ENCODE data around the gene BSPRY.

Gene BSPRY

GRCh38 chr9:113401027-113401792 is 51.9 kb downstream of the BSPRY start, which contains the start of gene ALAD (continued):
- no peak for TF ChIP-seq ZNF623 (tag by site-specific recombination; IDR thresholded peaks at IDR 0.05)
- no peak for TF ChIP-seq ZNF548 (tag by site-specific recombination; IDR thresholded peaks at IDR 0.05)
- no peak for TF ChIP-seq YY1 (tag by site-specific recombination; IDR thresholded peaks at IDR 0.05)
- TF ChIP-seq, protein P1, sequence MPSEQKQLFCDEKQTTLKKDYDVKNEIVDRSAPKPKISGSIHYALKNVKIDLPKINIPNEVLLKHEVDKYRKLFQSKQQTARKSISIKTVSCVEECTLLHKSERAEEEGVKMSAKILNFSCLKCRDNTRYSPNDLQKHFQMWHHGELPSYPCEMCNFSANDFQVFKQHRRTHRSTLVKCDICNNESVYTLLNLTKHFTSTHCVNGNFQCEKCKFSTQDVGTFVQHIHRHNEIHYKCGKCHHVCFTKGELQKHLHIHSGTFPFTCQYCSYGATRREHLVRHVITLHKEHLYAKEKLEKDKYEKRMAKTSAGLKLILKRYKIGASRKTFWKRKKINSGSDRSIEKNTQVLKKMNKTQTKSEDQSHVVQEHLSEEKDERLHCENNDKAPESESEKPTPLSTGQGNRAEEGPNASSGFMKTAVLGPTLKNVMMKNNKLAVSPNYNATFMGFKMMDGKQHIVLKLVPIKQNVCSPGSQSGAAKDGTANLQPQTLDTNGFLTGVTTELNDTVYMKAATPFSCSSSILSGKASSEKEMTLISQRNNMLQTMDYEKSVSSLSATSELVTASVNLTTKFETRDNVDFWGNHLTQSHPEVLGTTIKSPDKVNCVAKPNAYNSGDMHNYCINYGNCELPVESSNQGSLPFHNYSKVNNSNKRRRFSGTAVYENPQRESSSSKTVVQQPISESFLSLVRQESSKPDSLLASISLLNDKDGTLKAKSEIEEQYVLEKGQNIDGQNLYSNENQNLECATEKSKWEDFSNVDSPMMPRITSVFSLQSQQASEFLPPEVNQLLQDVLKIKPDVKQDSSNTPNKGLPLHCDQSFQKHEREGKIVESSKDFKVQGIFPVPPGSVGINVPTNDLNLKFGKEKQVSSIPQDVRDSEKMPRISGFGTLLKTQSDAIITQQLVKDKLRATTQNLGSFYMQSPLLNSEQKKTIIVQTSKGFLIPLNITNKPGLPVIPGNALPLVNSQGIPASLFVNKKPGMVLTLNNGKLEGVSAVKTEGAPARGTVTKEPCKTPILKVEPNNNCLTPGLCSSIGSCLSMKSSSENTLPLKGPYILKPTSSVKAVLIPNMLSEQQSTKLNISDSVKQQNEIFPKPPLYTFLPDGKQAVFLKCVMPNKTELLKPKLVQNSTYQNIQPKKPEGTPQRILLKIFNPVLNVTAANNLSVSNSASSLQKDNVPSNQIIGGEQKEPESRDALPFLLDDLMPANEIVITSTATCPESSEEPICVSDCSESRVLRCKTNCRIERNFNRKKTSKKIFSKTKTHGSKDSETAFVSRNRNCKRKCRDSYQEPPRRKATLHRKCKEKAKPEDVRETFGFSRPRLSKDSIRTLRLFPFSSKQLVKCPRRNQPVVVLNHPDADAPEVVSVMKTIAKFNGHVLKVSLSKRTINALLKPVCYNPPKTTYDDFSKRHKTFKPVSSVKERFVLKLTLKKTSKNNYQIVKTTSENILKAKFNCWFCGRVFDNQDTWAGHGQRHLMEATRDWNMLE (tag by site-specific recombination; conservative IDR thresholded peaks at IDR 0.05; ENCODE audit: low read depth), result no peak
- TF ChIP-seq, protein P2, sequence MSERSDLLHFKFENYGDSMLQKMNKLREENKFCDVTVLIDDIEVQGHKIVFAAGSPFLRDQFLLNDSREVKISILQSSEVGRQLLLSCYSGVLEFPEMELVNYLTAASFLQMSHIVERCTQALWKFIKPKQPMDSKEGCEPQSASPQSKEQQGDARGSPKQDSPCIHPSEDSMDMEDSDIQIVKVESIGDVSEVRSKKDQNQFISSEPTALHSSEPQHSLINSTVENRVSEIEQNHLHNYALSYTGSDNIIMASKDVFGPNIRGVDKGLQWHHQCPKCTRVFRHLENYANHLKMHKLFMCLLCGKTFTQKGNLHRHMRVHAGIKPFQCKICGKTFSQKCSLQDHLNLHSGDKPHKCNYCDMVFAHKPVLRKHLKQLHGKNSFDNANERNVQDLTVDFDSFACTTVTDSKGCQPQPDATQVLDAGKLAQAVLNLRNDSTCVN (tag by site-specific recombination; optimal IDR thresholded peaks at IDR 0.05), result peak; percentile 52
- no peak for TF ChIP-seq ZSCAN4 (tag by site-specific recombination; IDR thresholded peaks at IDR 0.05)
- no peak for TF ChIP-seq ZNF274 (IDR thresholded peaks at IDR 0.05; ENCODE audit: low read length)
- no peak for TF ChIP-seq ZNF274 (tag by site-specific recombination; IDR thresholded peaks at IDR 0.05; ENCODE audit: borderline replicate concordance)
- TF ChIP-seq MYNN (tag by site-specific recombination; IDR thresholded peaks at IDR 0.05; ENCODE audit: borderline replicate concordance), result no peak
- peak; percentile 82; the same call in 1 of the 2 replicates for TF ChIP-seq EGR2 (tag by site-specific recombination; IDR thresholded peaks at IDR 0.05; ENCODE audit: low read depth)
- peak; percentile 18; the same call in 1 of the 2 replicates for TF ChIP-seq ZNF777 (tag by site-specific recombination; IDR thresholded peaks at IDR 0.05; ENCODE audit: borderline replicate concordance)
- TF ChIP-seq ZFP41 (tag by site-specific recombination; IDR thresholded peaks at IDR 0.05; ENCODE audit: borderline replicate concordance), result no peak
- TF ChIP-seq ZSCAN30 (tag by site-specific recombination; IDR thresholded peaks at IDR 0.05), result peak; percentile 18; the same call in 1 of the 2 replicates
- 0 out of 2 replicates have a peak, but pooled peaks have one; percentile 40 for TF ChIP-seq ZXDB (tag by site-specific recombination; IDR thresholded peaks at IDR 0.05)
- TF ChIP-seq ZBTB21 (tag by site-specific recombination; IDR thresholded peaks at IDR 0.05), result no peak
- no peak for TF ChIP-seq ZBTB7A (tag by site-specific recombination; IDR thresholded peaks at IDR 0.05; ENCODE audit: low read depth)
- TF ChIP-seq KLF17 (tag by site-specific recombination; IDR thresholded peaks at IDR 0.05), result no peak
- TF ChIP-seq ZNF549 (tag by site-specific recombination; IDR thresholded peaks at IDR 0.05), result no peak
- no peak for TF ChIP-seq ZNF48 (tag by site-specific recombination; IDR thresholded peaks at IDR 0.05)
- no peak for TF ChIP-seq HOXD13 (CRISPR knock-in tag; IDR thresholded peaks at IDR 0.05; ENCODE audit: borderline replicate concordance)
- no peak for TF ChIP-seq ZNF302 (tag by site-specific recombination; IDR thresholded peaks at IDR 0.05; ENCODE audit: low read depth)
- TF ChIP-seq ZNF169 (tag by site-specific recombination; IDR thresholded peaks at IDR 0.05), result no peak
- TF ChIP-seq ZNF514 (tag by site-specific recombination; IDR thresholded peaks at IDR 0.05), result no peak
- TF ChIP-seq SETDB1 (IDR thresholded peaks at IDR 0.05; ENCODE audit: insufficient read length, low read length), result no peak
- TF ChIP-seq PRDM6 (tag by site-specific recombination; IDR thresholded peaks at IDR 0.05), result no peak
- no peak for TF ChIP-seq ZNF10 (tag by site-specific recombination; IDR thresholded peaks at IDR 0.05)
- TF ChIP-seq ZNF843 (tag by site-specific recombination; IDR thresholded peaks at IDR 0.05), result no peak
- TF ChIP-seq ZNF350 (tag by site-specific recombination; IDR thresholded peaks at IDR 0.05), result no peak
- no peak for TF ChIP-seq ZNF174 (tag by site-specific recombination; IDR thresholded peaks at IDR 0.05)
- TF ChIP-seq ZNF292 (tag by site-specific recombination; IDR thresholded peaks at IDR 0.05; ENCODE audit: borderline replicate concordance, low read depth), result no peak
